Body of pancreas (tissue), 4 donors: Measurements from ENCODE around the gene THADA. TPM values are rescaled to one million over a fixed set of nuclear protein-coding genes. Genes with fewer than 3 reads are reported as not detected.

Experiments
- ATAC-seq: fragments of 150-250 bp; one replicate; pipeline ENCODE4 v1.9.1; 2016
- DNase-seq, 4 donors: peaks; one replicate each; pipeline ENCODE4 v3.0.0-alpha.2; 2019
- H3K27ac ChIP-seq, 4 donors: fragments of 200-600 bp; sonication (generic); 1 replicate in 3 of 4; 2 replicates in 1 of 4; pipeline versions ENCODE4 v1.5.1 to v1.6.1; 2016 to 2019; ENCODE audit warnings: mild to moderate bottlenecking in 1 of 4, mixed read lengths in 1 of 4, moderate library complexity in 1 of 4
- H3K27me3 ChIP-seq, 2 donors: fragments of 200-600 bp; sonication (generic); one replicate each; pipeline ENCODE4 v1.6.0; 2016; ENCODE audit warnings: mild to moderate bottlenecking in 1 of 2
- H3K36me3 ChIP-seq, 2 donors: fragments of 200-600 bp; sonication (generic); replicated peaks in 1 of 2; 2 replicates each; pipeline ENCODE4 v1.5.1; 2016; ENCODE audit warnings: low read depth in 2 of 2; ENCODE audit not compliant: insufficient read depth in 1 of 2
- H3K4me1 ChIP-seq: fragments of 200-600 bp; sonication (generic); one replicate; pipeline ENCODE4 v1.6.0; 2016
- H3K4me3 ChIP-seq, 2 donors: fragments of 200-600 bp; sonication (generic); 1 replicate in 1 of 2; 2 replicates in 1 of 2; pipeline ENCODE4 v1.5.1; 2016 to 2019
- H3K9me3 ChIP-seq, 3 donors: fragments of 200-600 bp; sonication (generic); 1 replicate in 2 of 3; 2 replicates in 1 of 3; pipeline ENCODE4 v1.5.1; 2016
- CTCF ChIP-seq, 7 experiments: fragments of 450-650 bp in 4 of 7; fragments of 200-600 bp in 3 of 7; sonication (generic) in 3 of 7; IDR thresholded peaks; one replicate each; pipeline ENCODE4 v1.5.1; 2016 to 2019; ENCODE audit warnings: antibody characterized with exemption in 7 of 7
- POLR2A ChIP-seq, 3 donors: fragments of 450-650 bp; IDR thresholded peaks; one replicate each; pipeline ENCODE4 v1.6.1; 2016; ENCODE audit warnings: antibody characterized with exemption in 3 of 3, mild to moderate bottlenecking in 2 of 3
- WGBS, 2 donors: methylation state at CpG; one replicate each; pipeline ENCODE4 v1.1.5; 2017; 5-methylcytosine and 5-hydroxymethylcytosine counted together
- intact Hi-C: fragments of 100-400 bp; cut with DNase I; formaldehyde crosslinking; loops from one replicate; pipeline ENCODE4 v1.15.1; 2023
- total RNA-seq, 2 donors: library from RNA; depleted of rRNA; stranded (reverse); fragments of >200 nt; gene quantifications; one replicate each; pipeline ENCODE4 v1.1.0, GENCODE V29; 2016

THADA gene
- total RNA-seq, 2 donors from 2014 or later, result 27.5 to 41.9 TPM

- intact Hi-C loops, result no loop called here
- no peak overlapping the region for H3K4me3 ChIP-seq
- H3K4me1 ChIP-seq, result no peaks in the 10 kb centered on the region
- no peaks in the 10 kb centered on the region for H3K36me3 ChIP-seq
- H3K27ac ChIP-seq, result no peak overlapping the region
- H3K9me3 ChIP-seq, result no peaks in the 10 kb centered on the region
- no peaks in the 10 kb centered on the region for H3K27me3 ChIP-seq
- WGBS, 2 donors, result 47 to 48% methylated on average over 6 of the region's 6 CpGs
- no peak for ATAC-seq
- peak in 3 of 4 donors; percentile 22 to 39 (median 37) for DNase-seq
- TF ChIP-seq POLR2A (IDR thresholded peaks at IDR 0.05) (no peak), CTCF (IDR thresholded peaks at IDR 0.05) (no peak)
Measured at GRCh38 chr2:43622931-43623451, 27.2 kb upstream of the THADA start.

GRCh38 chr2:43619511-43619910 is 23.7 kb upstream of the THADA start:
- 81 to 83% methylated on average over 10 of the region's 10 CpGs for WGBS, 2 donors
- Histone ChIP-seq H3K4me1 (no peaks in the 10 kb centered on the region), H3K36me3 (no peaks in the 10 kb centered on the region), H3K27me3 (no peaks in the 10 kb centered on the region), H3K9me3 (no peaks in the 10 kb centered on the region), H3K27ac (no peak overlapping the region), H3K4me3 (no peak overlapping the region)
- intact Hi-C loops, result no loop called here
- ATAC-seq (no peak), DNase-seq (no peak)
- TF ChIP-seq POLR2A (IDR thresholded peaks at IDR 0.05) (no peak), CTCF (IDR thresholded peaks at IDR 0.05) (no peak)

- no peak for ATAC-seq
- intact Hi-C loops, result no loop called here
- TF ChIP-seq POLR2A (IDR thresholded peaks at IDR 0.05), result no peak
- no peak for TF ChIP-seq CTCF (IDR thresholded peaks at IDR 0.05)
Measured at GRCh38 chr2:43616967-43617680, 21.3 kb upstream of the THADA start.

GRCh38 chr2:43612944-43613343 is 17.1 kb upstream of the THADA start:
- Histone ChIP-seq H3K27ac (no peak overlapping the region), H3K4me3 (no peak overlapping the region), H3K27me3 (no peaks in the 10 kb centered on the region), H3K36me3 (no peaks in the 10 kb centered on the region), H3K4me1 (no peaks in the 10 kb centered on the region), H3K9me3 (no peaks in the 10 kb centered on the region)
- intact Hi-C loops, result no loop called here
- ATAC-seq (no peak), DNase-seq (no peak)
- TF ChIP-seq CTCF (IDR thresholded peaks at IDR 0.05), result no peak
- TF ChIP-seq POLR2A (IDR thresholded peaks at IDR 0.05), result no peak
- 79 to 80% methylated on average over 7 of the region's 7 CpGs for WGBS, 2 donors

More at GRCh38 chr2:43616967-43617680, 21.3 kb upstream of the THADA start:
- no peak overlapping the region for H3K4me3 ChIP-seq
- H3K27me3 ChIP-seq, result no peaks in the 10 kb centered on the region
- WGBS, 2 donors, result 70 to 74% methylated on average over 5 of the region's 5 CpGs
- H3K9me3 ChIP-seq, result no peaks in the 10 kb centered on the region
- no peak for DNase-seq
- H3K36me3 ChIP-seq, result no peaks in the 10 kb centered on the region
- no peak overlapping the region for H3K27ac ChIP-seq
- no peaks in the 10 kb centered on the region for H3K4me1 ChIP-seq
